Upper lobe of right lung (tissue), 1 donor: Measurements from ENCODE around the gene OPCML. TPM values are rescaled to one million over a fixed set of nuclear protein-coding genes. Genes with fewer than 3 reads are reported as not detected.

Experiments used
- ATAC-seq: fragments of 200-7000 bp; cut with Tn5 transposase; one replicate; pipeline ENCODE4 v1.9.1; 2020; ENCODE audit warnings: mild to moderate bottlenecking, moderate library complexity
- DNase-seq: peaks from one replicate; pipeline ENCODE4 v3.0.0-alpha.2; 2020
- H3K27ac ChIP-seq: fragments of 200-600 bp; one replicate; pipeline ENCODE4 v1.8.0; 2022
- H3K27me3 ChIP-seq: fragments of 200-600 bp; one replicate; pipeline ENCODE4 v1.8.0; 2022; ENCODE audit warnings: mild to moderate bottlenecking
- H3K36me3 ChIP-seq: fragments of 200-600 bp; one replicate; pipeline ENCODE4 v1.8.0; 2022
- H3K4me1 ChIP-seq: fragments of 200-600 bp; one replicate; pipeline ENCODE4 v1.8.0; 2022
- H3K4me3 ChIP-seq: fragments of 200-600 bp; one replicate; pipeline ENCODE4 v1.8.0; 2022; ENCODE audit warnings: mild to moderate bottlenecking
- H3K9me3 ChIP-seq: fragments of 200-600 bp; one replicate; pipeline ENCODE4 v1.8.0; 2022
- intact Hi-C: fragments of 100-400 bp; cut with DNase I; formaldehyde crosslinking; loops from one replicate; pipeline ENCODE4 v1.11.0; 2022
- total RNA-seq: library from RNA; stranded (reverse); fragmentation: NEBNext Ultra II Directional; extraction: Animal tissue kit (Norgen Biotek cat#: 25700); gene quantifications from one replicate; pipeline ENCODE4 v1.2.1, GENCODE V29; 2021
- TF ChIP-seq, protein P1 (sequence below): fragments of 200-600 bp; IDR thresholded peaks from one replicate; pipeline ENCODE4 v1.8.0; 2022; ENCODE audit warnings: antibody characterized with exemption
- donor health status: DM: no; HTN: yes; CAD: no; lungs with severe emphysema.

Gene OPCML
- total RNA-seq, 1 donor from 2014 or later = not detected

DNA sequence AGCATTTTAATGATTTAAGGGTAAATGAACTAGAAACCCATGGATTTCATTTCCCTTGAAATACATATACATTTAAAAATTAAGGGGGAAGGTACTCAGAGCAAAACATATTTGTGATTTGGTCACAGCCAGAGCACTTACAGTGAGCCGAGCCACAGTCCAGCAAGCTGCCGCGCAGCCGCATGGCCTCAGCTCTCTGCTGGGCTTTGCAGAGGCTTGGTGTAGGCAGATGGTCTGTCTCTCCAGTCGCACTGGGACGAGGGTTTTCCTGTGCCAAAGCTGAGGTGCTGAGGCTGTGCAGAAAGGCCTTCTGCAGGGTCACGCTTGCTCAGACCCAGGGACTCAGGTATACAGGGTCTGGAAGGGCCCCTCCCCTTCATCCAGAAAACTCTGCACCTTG, 367.3 kb downstream of the OPCML start:
- H3K27me3 ChIP-seq = no peaks in the 10 kb centered on the region
- ATAC-seq (no peak), DNase-seq (no peak)
- no peaks in the 10 kb centered on the region for H3K36me3 ChIP-seq
- TF ChIP-seq, protein P1, sequence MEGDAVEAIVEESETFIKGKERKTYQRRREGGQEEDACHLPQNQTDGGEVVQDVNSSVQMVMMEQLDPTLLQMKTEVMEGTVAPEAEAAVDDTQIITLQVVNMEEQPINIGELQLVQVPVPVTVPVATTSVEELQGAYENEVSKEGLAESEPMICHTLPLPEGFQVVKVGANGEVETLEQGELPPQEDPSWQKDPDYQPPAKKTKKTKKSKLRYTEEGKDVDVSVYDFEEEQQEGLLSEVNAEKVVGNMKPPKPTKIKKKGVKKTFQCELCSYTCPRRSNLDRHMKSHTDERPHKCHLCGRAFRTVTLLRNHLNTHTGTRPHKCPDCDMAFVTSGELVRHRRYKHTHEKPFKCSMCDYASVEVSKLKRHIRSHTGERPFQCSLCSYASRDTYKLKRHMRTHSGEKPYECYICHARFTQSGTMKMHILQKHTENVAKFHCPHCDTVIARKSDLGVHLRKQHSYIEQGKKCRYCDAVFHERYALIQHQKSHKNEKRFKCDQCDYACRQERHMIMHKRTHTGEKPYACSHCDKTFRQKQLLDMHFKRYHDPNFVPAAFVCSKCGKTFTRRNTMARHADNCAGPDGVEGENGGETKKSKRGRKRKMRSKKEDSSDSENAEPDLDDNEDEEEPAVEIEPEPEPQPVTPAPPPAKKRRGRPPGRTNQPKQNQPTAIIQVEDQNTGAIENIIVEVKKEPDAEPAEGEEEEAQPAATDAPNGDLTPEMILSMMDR = no peak
- H3K4me1 ChIP-seq = peaks cover 3% of the 10 kb centered on the region
- H3K9me3 ChIP-seq = no peaks in the 10 kb centered on the region
- intact Hi-C loops = no loop called here
- H3K4me3 ChIP-seq = no peak overlapping the region
- H3K27ac ChIP-seq = no peak overlapping the region

DNA sequence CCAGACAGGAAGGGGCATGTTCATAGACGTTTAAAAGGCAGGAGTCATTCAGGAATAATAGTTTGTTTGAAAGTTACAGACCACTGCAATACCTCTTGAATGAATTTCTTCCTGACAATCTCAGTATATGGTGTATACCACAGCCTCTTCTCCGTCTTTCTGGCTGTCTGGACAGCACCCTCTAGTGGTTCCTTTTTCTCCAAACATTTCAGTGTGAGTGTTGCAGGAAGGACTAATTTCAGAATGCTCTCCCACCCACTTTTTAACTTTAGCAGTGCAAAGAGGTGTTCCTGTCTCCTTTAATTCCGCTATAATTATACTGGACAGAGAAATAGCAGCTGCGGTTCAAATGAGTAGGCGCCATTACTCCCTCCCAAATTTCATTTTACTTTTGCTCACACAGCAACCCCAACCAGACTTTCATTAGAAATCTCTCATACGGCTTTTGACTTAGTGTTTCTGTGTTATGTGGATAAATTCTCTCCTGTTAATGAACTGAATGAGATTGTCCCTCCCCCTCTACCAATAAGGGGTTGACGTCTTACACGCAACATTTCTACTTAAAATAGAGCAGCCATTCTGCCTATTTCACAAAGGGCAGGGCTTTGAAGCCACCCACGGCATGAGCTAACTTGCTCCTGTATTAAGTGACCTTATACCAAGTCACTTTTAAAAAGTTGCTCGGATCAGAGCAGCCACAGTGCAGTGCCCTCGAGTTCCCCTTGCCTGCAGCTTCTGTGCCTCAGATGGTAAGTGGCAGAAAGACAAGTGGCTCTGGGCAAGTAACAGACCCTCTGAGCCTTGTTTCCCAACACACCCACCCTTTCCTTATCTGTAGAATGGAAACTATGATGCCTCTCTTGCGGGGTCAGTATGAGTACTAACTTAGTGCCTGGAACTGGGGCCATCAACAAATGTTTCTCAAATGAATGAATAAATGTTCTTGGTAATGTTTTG, 368.6 kb downstream of the OPCML start:
- intact Hi-C loops = no loop called here
- Histone ChIP-seq H3K9me3 (no peaks in the 10 kb centered on the region), H3K4me3 (no peak overlapping the region), H3K36me3 (no peaks in the 10 kb centered on the region), H3K27ac (no peak overlapping the region), H3K27me3 (no peaks in the 10 kb centered on the region), H3K4me1 (peaks cover 3% of the 10 kb centered on the region)
- ATAC-seq (peak; percentile 83), DNase-seq (no peak)
- TF ChIP-seq, protein P1 = peak; percentile 75

DNA sequence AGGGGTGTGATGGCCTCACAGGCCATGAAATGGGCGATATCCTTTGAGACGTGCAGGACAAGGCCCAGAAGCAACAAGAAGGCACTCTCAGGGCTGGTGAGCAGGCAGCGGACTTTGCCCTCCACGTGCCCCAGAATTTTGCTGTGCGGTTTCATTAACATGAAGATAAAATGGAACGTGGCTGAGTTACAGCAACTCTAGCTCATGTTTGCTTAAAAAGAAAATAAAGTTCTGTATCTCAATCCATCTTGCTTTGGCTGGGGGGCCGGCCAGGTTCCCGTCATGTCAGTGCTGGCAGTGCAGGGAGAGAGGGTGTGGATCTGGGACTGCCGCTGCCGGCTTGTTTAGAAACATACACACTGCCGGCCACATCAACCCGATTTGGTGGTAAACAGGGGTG, 370.1 kb downstream of the OPCML start:
- intact Hi-C loops = no loop called here
- H3K36me3 ChIP-seq = no peaks in the 10 kb centered on the region
- TF ChIP-seq, protein P1 = no peak
- H3K27me3 ChIP-seq = no peaks in the 10 kb centered on the region
- H3K9me3 ChIP-seq = no peaks in the 10 kb centered on the region
- peaks cover 3% of the 10 kb centered on the region for H3K4me1 ChIP-seq
- H3K27ac ChIP-seq = no peak overlapping the region
- DNase-seq = no peak
- ATAC-seq = no peak
- no peak overlapping the region for H3K4me3 ChIP-seq

DNA sequence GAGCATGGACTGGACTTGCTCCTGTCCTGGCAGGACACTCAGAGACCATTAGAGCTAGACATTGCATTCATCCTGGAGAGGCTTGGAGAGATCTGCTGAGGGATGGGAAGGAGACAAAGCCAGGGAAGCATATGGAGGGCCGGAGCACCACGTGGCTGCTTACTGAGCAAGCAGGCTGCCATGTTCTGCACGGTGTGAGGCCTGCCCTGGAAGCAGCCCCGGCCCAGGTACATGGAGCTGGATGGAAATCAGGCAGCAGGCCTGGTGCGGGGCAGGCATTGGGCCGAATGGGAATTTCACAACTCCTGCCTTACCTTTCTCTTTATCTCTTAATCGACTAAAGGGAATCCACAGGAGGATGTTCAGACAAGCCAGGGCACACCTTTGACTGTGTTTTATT, 371.5 kb downstream of the OPCML start:
- peaks cover 3% of the 10 kb centered on the region for H3K4me1 ChIP-seq
- ATAC-seq (no peak), DNase-seq (no peak)
- no peaks in the 10 kb centered on the region for H3K36me3 ChIP-seq
- H3K27ac ChIP-seq = no peak overlapping the region
- intact Hi-C loops = no loop called here
- no peak overlapping the region for H3K4me3 ChIP-seq
- TF ChIP-seq, protein P1 = no peak
- H3K27me3 ChIP-seq = peaks cover 6% of the 10 kb centered on the region
- H3K9me3 ChIP-seq = no peaks in the 10 kb centered on the region

DNA sequence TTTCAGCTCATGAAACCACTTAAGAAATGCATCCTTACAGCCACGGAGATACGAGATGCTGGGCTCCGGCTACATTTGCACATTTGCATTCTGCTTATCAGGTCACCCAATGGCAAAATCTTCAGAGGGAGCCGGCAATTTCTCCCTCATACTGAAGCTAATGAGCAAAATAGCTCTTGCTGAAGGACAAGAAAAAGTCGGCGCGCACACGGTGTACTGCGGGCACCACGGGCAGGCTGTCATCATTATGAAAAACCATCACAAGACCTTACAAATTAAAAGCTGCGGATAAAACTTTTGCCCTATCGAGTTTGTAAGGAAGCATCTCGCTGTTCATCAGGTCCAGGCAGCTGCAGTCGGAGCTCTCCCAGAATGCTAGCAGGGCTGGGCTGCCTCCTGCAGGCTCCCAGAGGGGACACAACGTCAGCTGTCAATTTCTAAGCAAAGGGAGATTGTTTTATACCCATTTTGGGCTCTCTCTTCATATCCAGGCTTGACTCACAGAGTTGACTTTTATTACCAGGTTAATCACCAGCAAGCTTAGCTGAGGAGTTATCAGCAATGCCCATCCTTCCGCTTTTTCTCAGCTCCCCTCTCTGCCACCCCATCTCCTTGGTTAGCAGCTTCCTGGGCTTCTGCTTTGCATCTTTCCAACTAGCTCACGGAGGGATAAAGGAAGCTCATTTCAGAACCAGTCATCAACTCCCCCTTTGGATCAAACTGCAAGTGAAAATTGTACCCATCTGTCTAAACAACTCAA, 375.1 kb downstream of the OPCML start:
- no peak for DNase-seq

More for the DNA sequence above, 375.1 kb downstream of the OPCML start:
- Histone ChIP-seq H3K27me3 (peaks cover 23% of the 10 kb centered on the region), H3K36me3 (no peaks in the 10 kb centered on the region), H3K4me1 (no peaks in the 10 kb centered on the region), H3K9me3 (no peaks in the 10 kb centered on the region), H3K4me3 (no peak overlapping the region), H3K27ac (no peak overlapping the region)
- no peak for ATAC-seq
- intact Hi-C loops = no loop called here
- TF ChIP-seq, protein P1 = no peak
